Measurements from ENCODE around the gene FSTL1. TPM values are rescaled to one million over a fixed set of nuclear protein-coding genes. Genes with fewer than 3 reads are reported as not detected.

FSTL1 gene
- polyA plus RNA-seq, 3 donors from 2014 or later, result 1.7 TPM; not detected in 2

DNA sequence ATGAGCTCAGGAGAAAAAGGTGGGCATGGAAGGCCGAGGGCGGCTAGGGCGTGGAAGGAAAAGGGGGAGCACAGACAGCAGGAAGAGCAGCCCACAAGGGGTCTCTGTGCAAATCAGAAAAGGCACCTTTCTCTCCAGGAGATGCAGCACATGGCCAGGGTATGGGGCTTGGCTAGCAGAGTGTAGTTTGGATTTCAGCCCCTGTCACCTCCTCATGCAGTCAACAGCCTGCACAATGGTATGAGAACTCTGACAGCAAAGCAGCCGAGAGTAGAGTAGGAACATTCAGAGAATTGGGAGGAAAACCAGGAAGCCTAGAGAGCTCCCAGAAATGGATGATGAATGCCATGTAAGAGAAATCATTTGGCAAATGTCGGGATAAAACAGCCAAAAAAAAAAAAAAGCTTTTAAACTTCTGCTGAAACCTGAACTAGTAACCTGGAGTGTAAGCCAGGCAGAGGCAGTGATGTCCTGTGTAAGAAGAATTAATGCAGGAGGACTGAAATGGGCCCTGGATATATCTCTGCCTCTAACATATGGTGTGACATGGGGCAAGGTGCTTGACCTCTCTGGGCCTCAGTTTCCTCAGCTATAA, 25.7 kb downstream of the FSTL1 start:
- no peak overlapping the region for H3K27ac Mint-ChIP-seq

DNA sequence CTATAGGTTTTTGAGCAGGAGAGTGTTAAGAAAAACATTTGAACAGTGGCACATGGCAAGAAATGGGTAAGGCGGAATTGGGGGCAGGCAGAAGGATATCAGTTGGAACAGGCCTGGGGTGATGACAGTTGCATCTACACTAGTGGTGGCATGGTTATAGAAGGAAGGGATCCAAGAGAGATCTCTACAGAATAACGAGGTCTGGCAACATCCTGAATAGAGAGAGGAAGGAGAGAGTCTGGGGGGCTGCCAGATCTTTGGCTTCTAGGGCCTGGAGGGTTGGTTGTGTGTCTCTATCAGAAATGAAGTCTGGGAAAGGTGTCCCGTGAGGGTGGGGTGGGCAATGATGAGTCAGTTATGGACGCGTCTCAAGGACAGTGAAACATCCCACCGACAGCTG, 26.3 kb downstream of the FSTL1 start:
- no peak overlapping the region for H3K4me3 Mint-ChIP-seq
- no peaks in the 10 kb centered on the region for H3K9me3 Mint-ChIP-seq
- DNase-seq, result no peak
- H3K27ac Mint-ChIP-seq, result no peak overlapping the region
- H3K27me3 Mint-ChIP-seq (ENCODE audit: low read depth in 3 of 3), result peaks cover 0 to 9% (median 9%) of the 10 kb centered on the region in 3 donors
- no peaks in the 10 kb centered on the region for H3K36me3 Mint-ChIP-seq
- H3K4me1 Mint-ChIP-seq, result no peaks in the 10 kb centered on the region

More for the DNA sequence above, 25.7 kb downstream of the FSTL1 start:
- Mint-ChIP-seq H3K27me3 (ENCODE audit: low read depth in 3 of 3) (peaks cover 0 to 9% (median 9%) of the 10 kb centered on the region in 3 donors), H3K9me3 (no peaks in the 10 kb centered on the region), H3K4me1 (no peaks in the 10 kb centered on the region), H3K4me3 (no peak overlapping the region), H3K36me3 (no peaks in the 10 kb centered on the region)
- DNase-seq, result no peak

DNA sequence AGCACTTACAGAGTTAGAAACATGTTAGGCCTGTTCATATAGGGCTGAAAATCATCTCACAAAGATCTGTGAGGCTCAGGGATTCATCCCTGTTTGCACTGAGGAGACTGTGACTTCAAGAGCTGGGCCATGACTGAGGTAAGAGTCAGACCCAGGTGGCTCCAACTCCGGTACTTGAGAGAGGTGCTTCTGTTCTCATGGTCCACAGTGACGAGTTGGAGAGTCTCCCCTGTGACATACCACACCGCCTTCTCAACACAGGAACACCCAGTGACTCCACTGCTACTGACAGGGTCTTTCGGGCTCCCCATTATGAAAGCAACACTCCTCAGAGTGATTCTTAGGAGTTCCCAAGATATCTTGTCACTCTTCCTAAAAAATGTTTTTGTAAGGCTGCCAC, 27.4 kb downstream of the FSTL1 start:
- H3K4me3 Mint-ChIP-seq, result no peak overlapping the region
- H3K4me1 Mint-ChIP-seq, result peaks cover 0 to 2% of the 10 kb centered on the region in 2 donors
- H3K27ac Mint-ChIP-seq, result no peak overlapping the region
- no peak for DNase-seq
- H3K36me3 Mint-ChIP-seq, result no peaks in the 10 kb centered on the region
- peaks cover 0 to 11% (median 9%) of the 10 kb centered on the region in 3 donors for H3K27me3 Mint-ChIP-seq (ENCODE audit: low read depth in 3 of 3)
- no peaks in the 10 kb centered on the region for H3K9me3 Mint-ChIP-seq

DNA sequence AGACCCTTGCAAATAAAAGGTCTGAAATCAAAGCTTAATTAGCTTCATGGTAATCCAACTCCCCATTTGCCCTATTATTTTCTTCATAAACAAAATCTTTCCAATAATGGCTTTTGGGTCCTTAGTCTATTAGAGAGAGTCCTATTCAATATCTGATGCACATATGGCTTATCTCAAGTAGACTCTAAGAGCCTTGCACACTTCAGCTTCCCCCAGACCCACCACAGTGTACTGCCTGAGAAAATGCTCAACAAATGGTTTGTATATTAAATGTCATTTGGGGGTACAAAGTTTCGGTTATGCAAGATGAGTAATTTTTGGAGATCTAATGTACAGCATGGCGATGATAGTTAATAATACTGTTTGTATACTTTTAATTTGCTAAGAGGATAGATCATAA, 28.9 kb downstream of the FSTL1 start:
- DNase-seq, result no peak
- Mint-ChIP-seq H3K9me3 (no peaks in the 10 kb centered on the region), H3K4me3 (no peak overlapping the region), H3K27me3 (ENCODE audit: low read depth in 3 of 3) (peaks cover 0 to 11% (median 10%) of the 10 kb centered on the region in 3 donors), H3K4me1 (peaks cover 8 to 16% of the 10 kb centered on the region in 2 donors), H3K36me3 (no peaks in the 10 kb centered on the region), H3K27ac (no peak overlapping the region)

DNA sequence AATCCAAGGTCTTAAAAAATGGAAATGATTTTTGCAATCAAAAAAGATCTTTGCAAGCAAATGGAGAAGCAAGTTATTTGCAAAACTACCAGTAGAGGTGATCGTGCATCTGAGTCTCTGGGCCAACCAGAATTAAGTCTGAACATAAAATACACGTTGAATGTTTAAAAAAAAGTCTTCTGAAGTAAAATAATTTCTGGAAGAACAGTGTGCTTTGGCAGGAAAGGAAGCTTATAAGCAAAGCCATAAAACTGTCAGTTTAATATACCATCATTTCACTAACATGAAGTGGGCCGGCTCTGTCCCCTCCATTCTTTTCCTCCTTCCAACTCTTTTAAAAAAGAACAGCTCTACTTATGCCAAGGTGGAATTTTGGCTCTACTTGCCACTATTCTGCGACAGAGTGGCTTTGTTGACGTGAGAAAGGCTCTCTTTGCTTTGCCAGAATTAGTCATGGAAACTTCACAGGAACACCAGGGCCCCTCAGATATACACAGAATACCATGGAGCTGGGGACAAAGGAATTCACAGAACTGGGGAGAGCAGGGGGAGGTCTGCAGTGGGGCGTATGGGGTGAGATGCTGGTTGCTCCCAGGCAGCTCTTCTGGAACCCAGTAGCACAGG, 29.8 kb downstream of the FSTL1 start:
- Mint-ChIP-seq H3K9me3 (no peaks in the 10 kb centered on the region), H3K27me3 (ENCODE audit: low read depth in 3 of 3) (peaks cover 0 to 13% (median 7%) of the 10 kb centered on the region in 3 donors), H3K27ac (no peak overlapping the region), H3K36me3 (no peaks in the 10 kb centered on the region), H3K4me1 (peaks cover 10 to 23% of the 10 kb centered on the region in 2 donors), H3K4me3 (no peak overlapping the region)
- no peak for DNase-seq

DNA sequence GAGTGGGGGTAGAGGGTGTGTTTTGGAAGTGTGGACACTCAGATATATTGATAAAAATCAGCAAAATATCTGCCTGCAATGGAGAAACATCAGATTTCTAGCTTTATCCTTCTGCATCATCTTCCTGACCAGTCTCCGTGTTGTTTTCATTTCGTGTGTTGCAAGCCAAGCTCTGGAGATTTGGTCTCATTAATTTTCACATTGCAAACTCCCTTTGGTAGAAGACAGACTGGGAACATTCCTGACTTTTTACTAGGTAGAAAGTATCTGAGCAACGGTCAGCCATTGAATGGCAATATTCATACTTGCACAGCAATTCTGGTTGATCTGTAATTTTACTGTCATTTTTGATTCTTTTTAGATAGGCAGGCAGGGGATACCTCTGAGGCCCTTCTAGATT, 30.4 kb downstream of the FSTL1 start:
- no peaks in the 10 kb centered on the region for H3K9me3 Mint-ChIP-seq
- H3K27ac Mint-ChIP-seq, result no peak overlapping the region
- peaks cover 0 to 13% (median 7%) of the 10 kb centered on the region in 3 donors for H3K27me3 Mint-ChIP-seq (ENCODE audit: low read depth in 3 of 3)

DNA sequence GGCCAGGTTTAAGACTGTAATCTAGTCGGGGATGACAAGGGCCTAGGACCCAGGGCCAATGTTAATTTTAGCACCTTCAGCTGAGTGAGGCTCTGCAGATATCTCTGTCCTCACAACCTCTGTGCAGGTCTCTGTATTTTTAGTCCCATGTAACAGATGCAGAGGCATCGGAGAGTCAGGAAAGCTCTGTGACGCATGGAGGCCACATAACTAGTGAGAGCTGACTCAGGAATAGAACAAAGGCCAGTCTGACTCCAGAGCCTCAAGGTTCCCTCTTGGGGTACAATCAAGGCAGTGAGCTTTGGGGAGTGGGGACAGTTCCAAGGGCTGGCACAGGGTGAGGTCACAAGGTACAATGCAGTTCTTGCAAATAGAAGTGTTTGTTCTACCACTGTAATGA, 31.0 kb downstream of the FSTL1 start:
- H3K9me3 Mint-ChIP-seq, result no peaks in the 10 kb centered on the region
- H3K27me3 Mint-ChIP-seq (ENCODE audit: low read depth in 3 of 3), result peaks cover 0 to 10% (median 7%) of the 10 kb centered on the region in 3 donors
- no peak overlapping the region for H3K4me3 Mint-ChIP-seq
- H3K36me3 Mint-ChIP-seq, result no peaks in the 10 kb centered on the region
- peaks cover 10 to 24% of the 10 kb centered on the region in 2 donors for H3K4me1 Mint-ChIP-seq
- DNase-seq, result no peak
- no peak overlapping the region for H3K27ac Mint-ChIP-seq

More for the DNA sequence above, 30.4 kb downstream of the FSTL1 start:
- Mint-ChIP-seq H3K4me3 (no peak overlapping the region), H3K4me1 (peaks cover 10 to 24% of the 10 kb centered on the region in 2 donors), H3K36me3 (no peaks in the 10 kb centered on the region)
- DNase-seq, result no peak

DNA sequence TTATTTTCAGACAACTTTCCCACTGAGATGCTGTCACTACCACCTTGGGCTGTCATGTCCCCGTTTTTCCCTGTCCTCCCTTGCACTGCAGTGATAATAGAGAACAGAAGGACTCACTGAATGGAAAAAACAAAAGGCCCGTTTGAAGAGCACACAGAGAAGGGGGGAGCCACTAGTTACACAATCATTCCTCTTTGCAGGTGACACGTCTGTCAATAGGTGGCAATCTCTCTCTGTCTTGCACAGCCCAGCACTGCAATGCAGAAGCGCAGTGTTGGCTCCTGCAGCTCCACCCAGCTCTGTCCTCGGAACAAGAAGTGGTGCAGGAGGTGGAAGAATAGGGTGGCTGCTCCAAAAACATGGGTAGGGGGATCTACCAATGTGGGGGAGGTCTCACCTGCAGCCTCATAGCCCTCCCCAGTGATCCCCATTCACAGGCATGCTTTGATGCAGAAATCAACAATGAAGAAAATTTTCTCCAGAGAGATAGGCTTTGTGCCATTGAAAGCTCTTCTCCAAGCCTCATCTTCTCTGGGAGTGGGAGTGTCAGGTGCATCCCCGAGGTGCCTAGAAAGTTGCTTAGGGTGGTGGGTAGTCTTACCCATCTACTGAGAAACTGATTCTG, 31.8 kb downstream of the FSTL1 start:
- H3K27me3 Mint-ChIP-seq (ENCODE audit: low read depth in 3 of 3), result peaks cover 0 to 9% (median 2%) of the 10 kb centered on the region in 3 donors
- no peak overlapping the region for H3K4me3 Mint-ChIP-seq
- peak overlapping the region in 1 of 6 donors; percentile 38 for H3K27ac Mint-ChIP-seq
- H3K4me1 Mint-ChIP-seq, result peaks cover 10 to 24% of the 10 kb centered on the region in 2 donors
- H3K9me3 Mint-ChIP-seq, result no peaks in the 10 kb centered on the region
- H3K36me3 Mint-ChIP-seq, result no peaks in the 10 kb centered on the region
- DNase-seq, result peak in 1 of 3 donors; percentile 3

DNA sequence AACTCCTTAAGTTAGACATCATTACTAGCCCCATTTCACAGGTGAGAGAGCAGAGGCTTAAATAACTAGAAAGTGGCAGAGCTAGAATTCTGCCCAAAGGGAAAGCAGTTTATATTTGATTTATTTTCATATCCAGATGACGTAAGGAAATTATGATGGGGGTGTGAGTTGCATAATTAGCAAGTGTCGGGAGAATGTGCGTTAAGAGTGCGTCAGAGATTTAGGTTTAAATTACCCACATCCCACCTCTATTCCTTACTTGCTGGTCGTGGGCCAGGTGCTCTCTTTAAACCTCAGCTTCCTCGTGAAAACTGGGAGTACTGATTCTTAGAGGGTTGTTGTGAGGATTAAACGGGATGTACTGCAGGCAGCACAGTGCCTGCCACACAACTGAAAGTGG, 32.3 kb downstream of the FSTL1 start:
- Mint-ChIP-seq H3K4me1 (peaks cover 10 to 24% of the 10 kb centered on the region in 2 donors), H3K27me3 (ENCODE audit: low read depth in 3 of 3) (peaks cover 0 to 7% (median 2%) of the 10 kb centered on the region in 3 donors), H3K27ac (no peak overlapping the region), H3K36me3 (no peaks in the 10 kb centered on the region), H3K4me3 (peak overlapping the region in 1 of 5 donors; percentile 5), H3K9me3 (no peaks in the 10 kb centered on the region)
- no peak for DNase-seq

DNA sequence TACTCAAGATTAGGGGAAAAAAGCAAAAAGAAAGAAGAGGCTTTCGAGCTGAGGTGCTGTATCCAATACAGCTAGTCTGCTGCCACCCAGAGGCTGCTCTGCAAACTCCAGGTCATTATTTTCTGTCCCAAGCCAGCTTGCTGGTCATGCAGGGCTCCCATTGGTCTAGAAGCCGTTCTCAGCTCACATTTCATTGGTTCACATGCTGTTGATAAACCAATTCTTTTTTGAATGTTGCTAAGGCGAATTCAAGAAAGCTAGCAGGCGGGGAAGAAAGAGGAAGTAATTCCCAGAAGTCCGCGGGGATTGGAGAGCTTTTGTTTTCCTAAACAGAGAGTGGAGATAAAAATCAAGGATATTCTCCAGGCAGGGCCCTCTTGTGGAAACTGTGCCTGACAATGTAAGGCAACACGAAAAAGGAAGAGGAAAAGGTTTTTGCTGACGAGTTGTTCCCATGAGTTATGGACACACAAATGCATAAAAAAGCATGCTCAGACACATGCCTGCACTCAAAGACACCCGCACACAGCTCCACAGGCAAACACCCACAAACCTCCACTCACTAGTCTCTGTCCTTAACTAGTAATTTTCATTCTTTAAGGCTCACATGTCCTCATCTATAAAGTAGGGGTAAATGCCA, 33.4 kb downstream of the FSTL1 start:
- H3K36me3 Mint-ChIP-seq, result no peaks in the 10 kb centered on the region

DNA sequence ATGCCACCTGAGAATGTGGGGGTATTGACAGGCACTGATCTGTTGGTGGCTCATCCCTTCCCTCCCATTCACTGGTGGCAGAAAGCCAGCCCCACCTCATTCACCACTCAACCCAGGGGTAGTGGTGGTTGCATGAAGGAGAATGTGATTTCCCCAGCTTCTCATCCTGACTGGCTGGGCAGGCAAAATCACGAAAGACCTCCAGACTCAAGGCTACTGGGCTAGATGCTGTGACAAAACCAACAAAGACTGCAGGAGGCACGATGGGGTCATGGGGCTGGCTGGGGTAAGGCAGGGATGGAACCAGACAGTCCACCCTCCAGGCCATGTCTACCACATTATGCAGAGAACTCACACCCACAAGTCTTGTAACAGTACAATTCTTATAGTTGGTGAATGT, 33.9 kb downstream of the FSTL1 start:
- Mint-ChIP-seq H3K9me3 (no peaks in the 10 kb centered on the region), H3K4me1 (peaks cover 10 to 24% of the 10 kb centered on the region in 2 donors), H3K4me3 (peak overlapping the region; percentile 86 to 94 (median 90)), H3K36me3 (no peaks in the 10 kb centered on the region), H3K27ac (peak overlapping the region in 2 of 6 donors; percentile 17 to 66), H3K27me3 (ENCODE audit: low read depth in 3 of 3) (peaks cover 0 to 9% (median 2%) of the 10 kb centered on the region in 3 donors)
- peak in 1 of 3 donors; percentile 3 for DNase-seq

More for the DNA sequence above, 33.4 kb downstream of the FSTL1 start:
- Mint-ChIP-seq H3K9me3 (no peaks in the 10 kb centered on the region), H3K4me3 (peak overlapping the region; percentile 86 to 94 (median 90)), H3K27ac (peak overlapping the region in 5 of 6 donors; percentile 11 to 66 (median 39)), H3K27me3 (ENCODE audit: low read depth in 3 of 3) (peaks cover 0 to 9% (median 2%) of the 10 kb centered on the region in 3 donors), H3K4me1 (peaks cover 10 to 24% of the 10 kb centered on the region in 2 donors)
- DNase-seq, result peak; percentile 74 to 78 (median 77)

DNA sequence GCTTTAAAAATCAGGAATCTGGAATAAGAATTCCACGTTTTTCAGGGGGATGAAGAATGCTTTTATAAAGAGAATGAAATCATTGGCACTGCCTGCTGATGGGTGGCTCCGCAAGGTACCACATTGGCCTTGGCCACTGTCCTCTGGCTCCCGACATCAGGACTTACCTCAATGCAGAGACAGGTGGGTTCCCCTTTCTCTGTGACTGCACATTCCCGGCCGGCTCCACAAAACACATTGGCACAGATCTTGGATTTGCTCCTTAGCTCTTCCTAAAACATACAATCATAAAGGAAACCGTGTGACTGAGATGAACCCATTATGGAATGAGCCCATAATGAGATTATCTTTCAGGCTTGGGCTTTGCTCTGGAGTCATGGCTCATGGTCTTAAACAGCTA, 35.0 kb downstream of the FSTL1 start:
- no peak for DNase-seq
- no peak overlapping the region for H3K27ac Mint-ChIP-seq
- H3K4me1 Mint-ChIP-seq, result peaks cover 10 to 24% of the 10 kb centered on the region in 2 donors
- H3K27me3 Mint-ChIP-seq (ENCODE audit: low read depth in 3 of 3), result peaks cover 0 to 9% (median 2%) of the 10 kb centered on the region in 3 donors
- H3K9me3 Mint-ChIP-seq, result no peaks in the 10 kb centered on the region
- H3K36me3 Mint-ChIP-seq, result no peaks in the 10 kb centered on the region
- H3K4me3 Mint-ChIP-seq, result no peak overlapping the region

DNA sequence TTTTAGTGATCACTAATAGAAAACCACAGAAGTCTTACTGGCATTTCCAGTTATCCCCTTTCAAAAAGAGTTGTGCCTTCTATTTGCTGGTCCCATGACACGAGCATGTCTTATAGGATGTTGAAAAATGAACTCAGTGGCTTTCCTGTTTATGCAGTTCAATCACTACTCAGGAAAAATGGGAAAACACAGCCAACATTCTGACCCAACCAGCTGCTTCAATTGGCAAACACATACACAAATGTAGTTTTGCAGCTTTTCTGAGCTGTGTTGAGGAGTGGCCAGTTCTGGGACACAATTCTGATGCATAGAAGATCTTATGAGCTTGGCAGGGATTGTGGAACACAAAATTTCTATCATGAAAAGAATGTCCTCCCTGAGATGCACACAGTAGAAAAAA, 40.3 kb downstream of the FSTL1 start:
- H3K9me3 Mint-ChIP-seq, result no peaks in the 10 kb centered on the region
- no peaks in the 10 kb centered on the region for H3K36me3 Mint-ChIP-seq
- H3K27ac Mint-ChIP-seq, result no peak overlapping the region
- no peak overlapping the region for H3K4me3 Mint-ChIP-seq
- H3K27me3 Mint-ChIP-seq (ENCODE audit: low read depth in 3 of 3), result peaks cover 0 to 2% (median 2%) of the 10 kb centered on the region in 3 donors
- H3K4me1 Mint-ChIP-seq, result no peaks in the 10 kb centered on the region
- no peak for DNase-seq

DNA sequence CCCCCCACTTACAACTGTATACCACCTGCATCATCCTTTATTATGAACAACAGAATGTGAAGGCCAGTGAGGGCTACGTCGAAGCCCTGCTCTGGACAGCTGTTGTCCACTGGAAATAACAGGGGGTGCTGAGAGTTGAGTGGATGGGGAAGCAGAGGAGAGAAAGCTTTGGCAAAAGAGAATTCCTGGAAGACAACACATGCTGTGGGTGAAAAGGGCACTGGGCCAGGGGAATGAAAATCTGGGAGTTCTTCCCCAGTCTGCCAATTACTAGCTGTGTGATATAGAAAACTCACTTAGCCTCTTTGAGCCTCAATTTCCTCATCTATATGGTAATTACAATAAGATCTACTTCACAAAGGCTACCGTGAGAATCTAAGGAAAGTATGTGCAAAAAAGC, 40.7 kb downstream of the FSTL1 start:
- peaks cover 0 to 2% (median 2%) of the 10 kb centered on the region in 3 donors for H3K27me3 Mint-ChIP-seq (ENCODE audit: low read depth in 3 of 3)
- DNase-seq, result no peak

More for the DNA sequence above, 40.7 kb downstream of the FSTL1 start:
- Mint-ChIP-seq H3K36me3 (no peaks in the 10 kb centered on the region), H3K4me1 (no peaks in the 10 kb centered on the region), H3K9me3 (no peaks in the 10 kb centered on the region), H3K27ac (no peak overlapping the region), H3K4me3 (no peak overlapping the region)

Data from immature natural killer cell (primary cell).